ENCODE data around the gene DCANP1.

GRCh38 chr5:135466178-135467050 is 19.3 kb upstream of the DCANP1 start:
- TF ChIP-seq POLR2A (conservative IDR thresholded peaks at IDR 0.05): no peak
- no peak for TF ChIP-seq GATA2 (CRISPR knock-in tag; IDR thresholded peaks at IDR 0.05)
- no peak for TF ChIP-seq CBX3 (IDR thresholded peaks at IDR 0.05; ENCODE audit: borderline replicate concordance in 1 of 2, low read length in 2 of 2)
- TF ChIP-seq POLR2AphosphoS5 (IDR thresholded peaks at IDR 0.05; ENCODE audit: control insufficient read depth, insufficient read depth, low read depth, low read length): no peak
- no peak for TF ChIP-seq HMGN3 (IDR thresholded peaks at IDR 0.05; ENCODE audit: borderline replicate concordance, extremely low read depth, insufficient read length, low read depth, low read length)
- no peak for TF ChIP-seq MNT (conservative IDR thresholded peaks at IDR 0.05)
- TF ChIP-seq NFRKB (IDR thresholded peaks at IDR 0.05; ENCODE audit: low read depth): no peak
- no peak for TF ChIP-seq UBTF (IDR thresholded peaks at IDR 0.05; ENCODE audit: borderline replicate concordance in 1 of 2, low read depth in 2 of 2, low read length in 2 of 2)
- TF ChIP-seq JUND (IDR thresholded peaks at IDR 0.05; ENCODE audit: borderline replicate concordance, low read depth, low read length): peak; percentile 20; the same call in 1 of the 2 replicates
- TF ChIP-seq JUND (tag; IDR thresholded peaks at IDR 0.05; ENCODE audit: borderline replicate concordance, low read depth, low read length): no peak; the same call in 2 of the 3 replicates
- no peak for TF ChIP-seq ZNF444 (CRISPR knock-in tag; IDR thresholded peaks at IDR 0.05)
- peak; percentile 90 to 95 (median 95) for TF ChIP-seq CTCF (IDR thresholded peaks at IDR 0.05 in 2 of 3, conservative IDR thresholded peaks at IDR 0.05 in 1 of 3; ENCODE audit: insufficient read depth in 2 of 3, low read depth in 1 of 3, low read length in 3 of 3)
- no peak for TF ChIP-seq PATZ1 (CRISPR knock-in tag; IDR thresholded peaks at IDR 0.05; ENCODE audit: borderline replicate concordance)
- no peak for TF ChIP-seq SETDB1 (IDR thresholded peaks at IDR 0.05; ENCODE audit: low read length)
